ENCODE data around the gene KRTAP29-1.
A peak's percentile ranks its signal among the peaks of the same experiment; 100 is the strongest.

Gene KRTAP29-1

GRCh38 chr17:41301204-41301790 is 1.4 kb downstream of the KRTAP29-1 start:
- in situ Hi-C loops (cut with MboI; ENCODE audit: low sequenced_read_pairs, unreplicated experiment): loop anchor here (25.0 kb wide), 1 partner anchor 389 kb away; no protein-coding TSS in a partner anchor
- TF ChIP-seq CTCF (IDR thresholded peaks at IDR 0.05; ENCODE audit: borderline replicate concordance, control extremely low read depth, extremely low read depth, insufficient read depth, missing control alignments): no peak
- no peak for DNase-seq (ENCODE audit: low spot score)

GRCh38 chr17:41298458-41299135 is 4.1 kb downstream of the KRTAP29-1 start:
- in situ Hi-C loops (cut with MboI; ENCODE audit: low sequenced_read_pairs, unreplicated experiment): no loop called here
- TF ChIP-seq CTCF (IDR thresholded peaks at IDR 0.05; ENCODE audit: borderline replicate concordance, control extremely low read depth, extremely low read depth, insufficient read depth, missing control alignments): no peak
- no peak for DNase-seq (ENCODE audit: low spot score)

GRCh38 chr17:41296846-41297245 is 5.8 kb downstream of the KRTAP29-1 start:
- DNase-seq (ENCODE audit: low spot score): no peak
- TF ChIP-seq CTCF (IDR thresholded peaks at IDR 0.05; ENCODE audit: borderline replicate concordance, control extremely low read depth, extremely low read depth, insufficient read depth, missing control alignments): no peak
- in situ Hi-C loops (cut with MboI; ENCODE audit: low sequenced_read_pairs, unreplicated experiment): no loop called here

DNA sequence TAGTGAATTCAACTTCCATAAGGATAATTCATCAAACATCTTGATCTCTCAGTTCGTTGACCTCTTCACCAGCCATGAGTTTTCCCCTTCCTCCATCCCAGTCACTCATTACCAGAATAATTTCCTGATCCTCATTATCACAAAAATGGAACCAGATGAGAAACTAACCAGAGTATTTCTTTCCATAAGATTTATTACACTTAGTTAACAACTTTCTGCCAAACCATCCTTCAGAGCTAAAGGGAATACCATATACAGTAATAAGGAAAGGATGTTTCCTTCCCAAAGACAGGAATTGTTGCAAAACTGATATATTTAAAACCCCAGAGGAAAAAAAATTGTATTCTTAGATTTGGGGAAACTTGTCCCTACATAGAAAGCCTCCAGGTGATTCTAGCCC is 8.6 kb downstream of the KRTAP29-1 start:
- no peak for TF ChIP-seq CTCF (IDR thresholded peaks at IDR 0.05; ENCODE audit: borderline replicate concordance, control extremely low read depth, extremely low read depth, insufficient read depth, missing control alignments)
- DNase-seq (ENCODE audit: low spot score): no peak
- in situ Hi-C loops (cut with MboI; ENCODE audit: low sequenced_read_pairs, unreplicated experiment): no loop called here

DNA sequence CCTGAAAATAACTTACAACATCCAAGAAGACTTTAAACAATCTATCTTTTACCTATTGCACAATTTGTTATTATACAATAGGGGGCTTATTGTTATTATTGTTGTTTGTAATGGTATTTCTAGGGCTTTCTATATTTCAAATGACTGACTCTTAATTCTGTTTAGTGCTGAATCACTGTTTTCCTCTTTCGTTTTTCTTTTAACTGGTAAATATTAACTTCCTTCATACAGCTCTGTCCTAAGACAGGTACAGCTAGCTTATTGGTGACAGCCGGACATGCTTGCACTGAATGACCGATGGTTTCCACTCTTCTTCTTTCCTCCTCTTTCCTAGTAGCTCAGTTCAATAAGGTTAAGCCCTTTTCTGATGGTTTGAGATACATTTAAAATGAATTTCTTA is 15.6 kb downstream of the KRTAP29-1 start:
- DNase-seq (ENCODE audit: low spot score): peak; percentile 0
- in situ Hi-C loops (cut with MboI; ENCODE audit: low sequenced_read_pairs, unreplicated experiment): no loop called here
- no peak for TF ChIP-seq CTCF (IDR thresholded peaks at IDR 0.05; ENCODE audit: borderline replicate concordance, control extremely low read depth, extremely low read depth, insufficient read depth, missing control alignments)

GRCh38 chr17:41284546-41284945 is 18.1 kb downstream of the KRTAP29-1 start:
- DNase-seq (ENCODE audit: low spot score): peak; percentile 0
- TF ChIP-seq CTCF (IDR thresholded peaks at IDR 0.05; ENCODE audit: borderline replicate concordance, control extremely low read depth, extremely low read depth, insufficient read depth, missing control alignments): no peak
- in situ Hi-C loops (cut with MboI; ENCODE audit: low sequenced_read_pairs, unreplicated experiment): no loop called here

Data from GM13976 (cell line).